ENCODE results near the gene AHRR. TPM values are rescaled to one million over a fixed set of nuclear protein-coding genes. Genes with fewer than 3 reads are reported as not detected.
A peak's percentile ranks its signal among the peaks of the same experiment; 100 is the strongest.
"Not testable (repeated sequence)": the region's sequence is repeated elsewhere in the genome, so short reads cannot be mapped to it uniquely, and the experiment has no call there.

Gene AHRR
- total RNA-seq, 1 experiment from 2014 or later: 3.0 TPM

DNA sequence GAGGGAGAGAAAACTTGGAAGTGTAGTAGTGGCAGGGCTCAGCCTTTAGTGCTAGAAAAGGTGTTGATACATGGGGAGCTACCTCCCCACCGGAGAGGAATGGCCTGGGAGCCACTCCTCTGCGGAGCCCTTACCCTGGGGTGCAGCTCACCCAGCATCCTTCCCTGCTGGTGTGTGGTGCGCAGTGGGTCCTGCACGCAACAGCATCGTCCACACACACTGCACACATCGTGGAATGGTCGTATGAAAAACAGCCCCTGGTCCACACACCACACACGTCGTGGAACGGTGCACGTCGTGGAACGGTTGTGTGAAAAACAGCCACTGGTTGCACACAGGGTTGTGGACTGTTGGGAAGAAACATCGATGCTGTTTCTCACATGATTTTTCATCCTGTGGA, 16.1 kb upstream of the AHRR start:
- no peak for DNase-seq (ENCODE audit: low spot score)

- DNase-seq (ENCODE audit: low spot score): no peak
Measured at GRCh38 chr5:306011-306805, 15.3 kb upstream of the AHRR start.

DNA sequence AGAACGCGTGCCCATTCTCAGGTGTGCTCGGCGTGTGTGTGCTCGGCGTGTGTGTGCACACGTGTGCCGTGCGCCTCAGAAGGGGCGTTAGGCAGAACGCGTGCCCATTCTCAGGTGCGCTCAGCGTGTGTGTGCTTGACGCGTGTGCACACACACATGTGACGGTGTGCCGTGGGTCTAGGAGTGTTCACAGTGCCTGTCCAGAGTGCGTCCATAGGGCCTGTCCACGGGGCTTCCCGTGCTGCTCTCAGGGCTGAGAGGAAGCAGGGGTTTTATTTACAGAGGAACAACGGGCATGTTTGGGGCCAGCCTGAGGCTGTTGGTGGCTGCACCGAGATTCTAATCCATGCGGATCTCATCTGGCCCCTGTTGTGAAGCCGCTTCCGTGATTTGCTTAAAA, 14.2 kb upstream of the AHRR start:
- DNase-seq (ENCODE audit: low spot score): no peak

- no peak for DNase-seq (ENCODE audit: low spot score)
Measured at GRCh38 chr5:307794-308579, 13.5 kb upstream of the AHRR start.

DNA sequence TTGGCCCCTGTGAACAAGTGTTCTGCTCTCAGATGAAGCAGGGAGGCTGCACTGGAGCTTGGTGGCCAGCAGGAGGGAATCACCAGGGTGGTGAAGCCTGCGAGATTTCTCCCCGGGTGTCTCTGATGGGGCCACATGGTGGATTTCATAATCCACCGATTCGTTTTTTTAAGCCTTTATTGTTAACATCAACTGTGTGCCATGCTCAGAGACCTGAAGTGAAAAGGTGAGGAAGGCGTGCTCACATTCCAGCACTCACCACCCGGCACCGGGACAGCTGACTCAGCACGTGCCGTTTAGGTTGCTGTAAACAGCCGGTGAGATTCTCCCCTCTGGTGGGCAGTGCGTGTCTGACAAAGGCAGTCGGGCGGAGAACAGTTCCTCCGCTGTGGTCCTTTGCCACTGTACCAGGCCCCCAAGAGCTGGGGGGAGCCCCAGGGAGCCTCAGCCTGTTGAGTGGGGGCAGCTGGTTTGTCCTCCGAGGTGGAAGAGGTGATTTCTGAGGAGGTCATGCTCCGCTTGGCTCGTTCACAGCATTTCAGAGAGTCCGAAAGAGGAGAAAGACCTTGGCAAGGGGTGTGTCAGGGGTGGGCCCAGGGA, 12.7 kb upstream of the AHRR start:
- peak; percentile 36 for DNase-seq (ENCODE audit: low spot score)

GRCh38 chr5:309831-310230, 11.7 kb upstream of the AHRR start:
- DNase-seq (ENCODE audit: low spot score): not testable (repeated sequence)

- DNase-seq (ENCODE audit: low spot score): no peak
Measured at GRCh38 chr5:310516-310915, 11.0 kb upstream of the AHRR start.

- DNase-seq (ENCODE audit: low spot score): peak; percentile 57
Measured at GRCh38 chr5:310941-311434, 10.5 kb upstream of the AHRR start.

DNA sequence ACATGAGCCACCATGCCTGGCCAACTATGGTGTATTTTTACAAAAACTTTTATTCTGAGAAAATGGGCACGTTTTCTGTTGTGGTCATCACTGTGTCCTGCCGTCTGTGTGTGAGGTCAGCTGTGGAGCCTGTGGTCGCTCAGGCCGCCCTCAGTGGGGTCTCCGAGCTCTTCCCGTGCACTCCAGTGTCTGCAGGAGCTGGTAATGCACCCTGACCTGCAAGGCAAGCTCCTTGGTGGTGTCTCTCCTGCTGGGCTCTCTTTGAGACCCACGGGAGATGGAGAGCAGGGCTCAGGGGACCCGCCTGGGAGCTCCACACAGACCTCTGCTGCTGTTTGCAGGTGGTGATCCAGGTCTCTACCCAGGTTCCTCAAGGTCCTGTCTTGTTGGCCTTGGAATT, 9.6 kb upstream of the AHRR start:
- no peak for DNase-seq (ENCODE audit: low spot score)

- no peak for DNase-seq (ENCODE audit: low spot score)
Measured at GRCh38 chr5:312845-313244, 8.7 kb upstream of the AHRR start.

GRCh38 chr5:313265-313664, 8.2 kb upstream of the AHRR start:
- no peak for DNase-seq (ENCODE audit: low spot score)

DNA sequence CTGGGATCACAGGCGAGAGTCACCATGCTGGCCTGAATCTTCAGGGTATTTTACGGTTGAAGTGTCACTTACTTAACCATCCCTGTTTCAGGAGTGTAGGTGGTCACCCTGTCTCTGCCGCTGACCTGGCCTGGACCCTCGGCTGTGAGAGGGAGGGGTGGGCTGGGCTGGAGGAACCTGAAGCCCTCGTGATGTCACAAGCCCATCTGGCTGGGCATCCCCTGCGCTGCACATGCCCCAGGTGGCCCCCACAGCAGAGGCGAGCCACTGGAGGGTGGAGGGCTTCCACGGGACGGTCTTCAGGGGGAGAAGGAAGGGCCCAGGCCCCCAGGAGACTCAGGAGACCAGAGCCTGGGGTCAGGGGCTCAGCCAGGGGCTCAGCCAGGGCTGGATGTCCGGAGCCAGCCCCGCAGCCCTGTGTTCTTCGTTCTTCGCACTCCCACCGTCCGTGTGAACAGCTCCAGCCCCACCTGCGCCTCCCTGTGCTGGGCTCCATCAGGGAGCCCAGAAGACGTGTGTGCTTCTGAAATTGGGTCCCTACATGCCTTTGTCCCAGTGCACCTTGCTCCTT, 7.6 kb upstream of the AHRR start:
- no peak for DNase-seq (ENCODE audit: low spot score)

GRCh38 chr5:314676-315487, 6.6 kb upstream of the AHRR start:
- DNase-seq (ENCODE audit: low spot score): no peak

DNA sequence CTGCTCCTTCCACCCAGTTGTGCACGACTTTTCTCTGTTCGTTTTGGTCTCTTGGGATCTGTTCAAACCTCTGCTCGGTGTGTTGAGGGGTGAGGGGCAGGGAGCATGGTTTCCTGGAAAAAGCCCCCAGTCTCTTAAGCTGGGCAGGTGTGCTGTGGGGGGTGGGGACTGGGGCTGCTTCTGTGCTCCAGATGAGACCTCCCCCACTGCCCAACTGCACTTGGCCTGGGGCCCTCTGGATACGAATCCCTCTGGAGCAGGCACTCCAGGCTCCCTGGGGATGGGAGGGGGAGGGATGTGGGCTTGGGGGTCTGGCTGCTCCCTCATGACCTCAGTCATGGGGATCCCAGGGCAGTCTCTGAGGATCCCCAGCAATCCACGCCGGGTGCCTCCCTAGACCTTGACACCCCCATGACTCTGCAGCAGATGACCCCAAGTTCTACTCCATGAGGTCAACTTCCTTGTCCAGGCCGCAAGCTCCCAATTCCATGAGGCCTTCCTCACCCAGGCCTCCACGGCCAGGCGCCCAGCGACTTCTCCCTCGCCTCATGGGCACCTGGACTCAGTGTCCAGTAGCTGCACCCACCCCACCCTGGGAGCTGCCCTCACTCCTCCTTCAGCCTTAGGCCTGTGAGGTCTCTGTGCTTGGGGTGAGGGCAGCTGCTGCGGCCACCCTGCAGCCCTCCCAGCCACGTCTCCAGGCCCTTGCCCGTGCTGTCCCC, 5.9 kb upstream of the AHRR start:
- DNase-seq (ENCODE audit: low spot score): no peak

GRCh38 chr5:316210-317085, 5.1 kb upstream of the AHRR start:
- DNase-seq (ENCODE audit: low spot score): no peak

GRCh38 chr5:317086-317811, 4.3 kb upstream of the AHRR start:
- DNase-seq (ENCODE audit: low spot score): peak; percentile 85

DNA sequence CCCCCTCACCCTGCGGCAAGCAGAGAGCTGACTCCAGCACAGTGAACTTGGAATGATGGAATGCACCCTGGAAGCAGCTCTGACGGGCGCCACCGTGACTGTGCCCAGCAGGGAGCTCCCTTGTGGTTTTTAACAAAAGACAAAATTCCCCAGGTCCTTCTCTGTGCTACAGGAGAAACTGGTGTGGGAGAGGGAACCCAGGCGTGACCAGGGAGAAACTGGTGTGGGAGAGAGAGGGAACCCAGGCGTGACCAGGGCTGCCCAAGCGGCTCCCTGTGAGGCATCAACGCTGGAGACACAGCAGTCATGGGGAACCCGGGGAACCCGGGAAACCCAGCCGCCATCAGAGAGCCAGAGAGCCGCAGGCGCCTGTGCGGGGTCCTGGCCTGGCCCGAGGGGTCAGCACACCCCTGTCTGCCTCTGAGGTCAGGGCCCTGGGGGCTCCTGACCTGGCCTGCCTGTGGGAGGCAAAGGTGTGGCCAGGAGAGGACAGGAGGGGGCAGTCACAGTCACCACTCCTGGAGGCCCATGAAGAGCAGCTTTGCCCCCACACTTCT, 3.1 kb upstream of the AHRR start:
- no peak for DNase-seq (ENCODE audit: low spot score)

GRCh38 chr5:318931-319601, 2.4 kb upstream of the AHRR start:
- no peak for DNase-seq (ENCODE audit: low spot score)
